A204.1 (cell line): ENCODE measurements around the gene RESP18.
"Not testable (repeated sequence)": the region's sequence is repeated elsewhere in the genome, so short reads cannot be mapped to it uniquely, and the experiment has no call there.

Experiments used
- FAIRE-seq: peaks from 2 replicates; lab custom pipeline; 2012; peaks lifted over from hg19 to GRCh38; lab: Jason Lieb, UNC

Gene RESP18

DNA sequence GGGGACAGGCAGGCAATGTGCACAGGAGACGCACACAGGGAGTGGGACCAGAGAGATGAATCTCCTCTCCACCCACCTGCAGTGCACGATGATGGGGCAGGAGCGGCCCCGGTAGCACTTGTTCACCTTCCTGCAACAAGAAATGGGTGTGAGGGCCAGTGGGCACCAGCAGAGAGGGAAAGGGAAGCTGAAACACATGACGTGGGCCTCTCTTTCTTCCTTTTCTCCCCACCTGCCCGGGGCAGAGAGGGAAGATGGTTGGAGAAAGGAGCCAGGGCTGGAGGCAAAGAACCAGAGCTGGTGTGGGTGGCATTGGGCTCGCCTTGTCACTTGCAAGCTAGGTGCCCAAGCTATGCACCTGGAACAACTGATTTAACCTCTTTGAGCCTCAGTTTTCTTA lies 41.1 kb downstream of the RESP18 start:
- FAIRE-seq: no peak

DNA sequence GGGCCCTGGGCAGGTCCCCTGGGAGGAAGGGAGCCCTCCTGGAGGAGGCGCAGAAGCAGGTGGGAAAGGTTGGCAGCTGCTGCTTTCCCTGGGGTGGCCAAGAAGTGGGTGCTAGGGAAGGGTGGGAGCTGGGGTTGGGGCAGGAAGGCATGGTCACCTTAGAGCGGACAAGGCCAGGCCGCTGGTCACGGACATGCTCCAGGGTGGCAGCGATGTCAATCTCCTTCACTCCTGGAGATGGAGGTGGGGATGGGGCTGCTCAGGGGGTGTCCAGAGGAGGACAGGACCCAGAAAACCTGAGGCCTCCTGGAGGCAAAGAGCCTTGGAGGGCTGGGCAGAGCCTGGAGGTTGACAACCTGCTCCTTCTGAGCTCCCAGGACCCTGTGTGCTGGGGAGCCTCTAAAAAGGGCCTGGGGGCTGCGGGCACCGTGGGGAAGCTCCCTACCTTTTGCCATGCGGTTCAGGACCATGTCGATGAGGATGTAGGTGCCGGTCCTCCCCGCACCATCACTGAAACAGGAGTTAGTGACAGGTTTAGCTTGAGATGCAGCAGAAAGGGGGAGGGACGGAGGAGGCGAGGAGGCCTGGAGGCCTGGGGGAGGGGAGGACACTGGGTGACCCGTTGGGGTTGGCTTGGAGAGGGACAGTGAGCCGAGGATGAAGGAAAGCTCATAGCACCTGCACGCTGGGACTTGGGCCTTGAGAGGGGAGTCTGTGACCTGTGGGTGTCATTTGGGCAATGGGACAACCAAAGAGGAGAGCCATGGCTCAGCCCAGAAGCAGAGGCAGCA lies 42.0 kb downstream of the RESP18 start:
- no peak for FAIRE-seq

DNA sequence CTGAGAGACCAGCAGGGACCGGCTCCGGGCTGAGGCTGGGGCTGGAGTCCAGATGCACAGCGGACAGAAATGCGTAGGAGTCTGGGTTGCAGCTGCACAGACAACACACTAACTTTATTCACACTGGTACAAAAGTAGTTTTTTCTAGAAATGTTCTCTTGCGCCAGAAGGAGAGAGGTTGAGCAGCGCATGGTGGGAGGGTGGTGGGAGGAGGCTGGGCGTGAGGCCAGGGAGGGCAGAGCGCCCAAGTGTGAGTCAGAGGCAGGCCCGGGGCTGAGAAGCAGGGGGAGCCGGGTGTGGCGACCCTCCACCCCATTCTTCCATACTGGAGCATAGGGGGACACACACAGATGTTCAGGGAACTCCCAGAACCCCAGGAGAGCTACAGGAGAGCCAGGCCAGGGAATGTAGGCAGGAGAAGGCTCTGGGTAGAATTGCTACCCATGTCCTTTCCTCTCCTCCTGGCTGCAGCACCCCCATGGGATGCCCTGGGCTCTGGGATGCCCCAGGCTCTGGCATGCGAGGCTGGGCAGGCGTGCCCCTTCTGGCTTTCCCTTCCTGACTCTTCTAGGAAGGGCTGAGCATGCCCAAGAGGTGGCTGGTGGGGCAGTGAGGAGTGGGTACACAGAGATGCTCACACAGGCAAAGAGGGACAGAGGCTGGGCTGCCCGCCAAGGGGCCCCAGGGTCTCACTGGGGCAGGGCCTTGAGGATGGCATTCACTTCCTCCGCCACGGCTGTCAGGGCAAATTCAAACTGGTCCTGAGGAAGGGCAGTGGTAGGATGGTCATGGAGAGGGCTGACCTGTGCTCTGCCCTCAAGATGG lies 42.8 kb downstream of the RESP18 start:
- FAIRE-seq: no peak

DNA sequence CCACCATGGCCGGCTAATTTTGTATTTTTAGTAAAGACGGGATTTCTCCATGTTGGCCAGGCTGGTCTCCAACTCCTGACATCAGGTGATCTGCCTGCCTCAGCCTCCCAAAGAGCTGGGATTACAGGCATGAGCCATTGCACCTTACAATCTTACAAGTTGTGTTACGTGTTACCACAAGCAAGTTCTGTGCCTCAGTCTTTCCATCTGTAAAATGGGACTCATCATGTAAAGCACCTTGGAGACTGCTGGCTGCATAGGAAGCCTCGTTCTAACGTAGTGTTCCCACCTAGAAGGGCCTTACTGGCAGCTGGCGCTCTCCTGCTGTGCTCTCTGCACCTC lies 43.4 kb downstream of the RESP18 start:
- FAIRE-seq: no peak

DNA sequence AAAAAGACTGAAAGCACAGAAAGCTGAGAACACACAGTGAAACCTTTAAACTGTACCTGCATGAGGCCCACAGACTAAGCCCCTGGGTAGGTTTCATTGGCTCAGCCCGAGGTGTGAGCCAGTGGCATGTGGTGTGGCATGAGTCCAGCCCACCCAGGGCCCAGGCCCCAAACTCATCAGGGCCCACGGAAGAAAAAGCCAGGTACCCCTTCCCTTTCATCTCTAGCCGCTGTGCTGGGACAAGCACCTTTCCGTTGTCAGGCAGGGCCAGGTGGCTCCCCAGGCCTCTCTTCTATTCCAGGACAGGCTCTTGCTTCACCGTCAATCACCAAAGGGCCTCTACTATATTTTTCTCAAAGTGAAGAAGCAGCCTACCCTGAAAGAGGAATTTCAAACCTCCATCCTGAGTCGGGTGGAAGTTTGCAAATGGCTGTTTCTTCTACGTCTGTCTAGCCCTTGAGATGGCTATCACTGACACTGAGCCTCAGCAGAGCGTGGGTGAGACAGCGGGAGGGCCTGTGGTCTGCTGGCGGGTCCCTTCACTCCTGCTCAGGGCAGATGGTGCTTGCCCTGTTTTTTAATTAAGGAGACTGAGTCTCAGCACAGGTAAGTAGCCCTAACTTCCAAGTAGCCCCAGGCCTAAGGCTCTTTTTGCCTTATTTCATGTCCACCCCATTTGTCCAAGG lies 44.8 kb downstream of the RESP18 start:
- no peak for FAIRE-seq

DNA sequence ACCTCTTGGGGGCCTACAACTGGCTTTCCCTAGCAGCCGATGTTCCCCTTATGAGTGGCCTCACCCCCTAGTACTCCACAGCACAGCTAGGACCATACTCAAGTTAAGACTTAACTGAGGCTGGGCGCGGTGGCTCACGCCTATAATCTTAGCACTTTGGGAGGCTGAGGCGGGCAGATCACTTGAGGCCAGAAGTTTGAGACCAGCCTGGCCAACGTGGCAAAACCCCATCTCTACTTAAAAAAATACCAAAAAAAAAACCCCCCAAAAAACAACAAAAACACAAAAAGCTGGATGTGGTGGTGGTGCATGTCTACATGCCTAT lies 45.5 kb downstream of the RESP18 start:
- FAIRE-seq: not testable (repeated sequence)

DNA sequence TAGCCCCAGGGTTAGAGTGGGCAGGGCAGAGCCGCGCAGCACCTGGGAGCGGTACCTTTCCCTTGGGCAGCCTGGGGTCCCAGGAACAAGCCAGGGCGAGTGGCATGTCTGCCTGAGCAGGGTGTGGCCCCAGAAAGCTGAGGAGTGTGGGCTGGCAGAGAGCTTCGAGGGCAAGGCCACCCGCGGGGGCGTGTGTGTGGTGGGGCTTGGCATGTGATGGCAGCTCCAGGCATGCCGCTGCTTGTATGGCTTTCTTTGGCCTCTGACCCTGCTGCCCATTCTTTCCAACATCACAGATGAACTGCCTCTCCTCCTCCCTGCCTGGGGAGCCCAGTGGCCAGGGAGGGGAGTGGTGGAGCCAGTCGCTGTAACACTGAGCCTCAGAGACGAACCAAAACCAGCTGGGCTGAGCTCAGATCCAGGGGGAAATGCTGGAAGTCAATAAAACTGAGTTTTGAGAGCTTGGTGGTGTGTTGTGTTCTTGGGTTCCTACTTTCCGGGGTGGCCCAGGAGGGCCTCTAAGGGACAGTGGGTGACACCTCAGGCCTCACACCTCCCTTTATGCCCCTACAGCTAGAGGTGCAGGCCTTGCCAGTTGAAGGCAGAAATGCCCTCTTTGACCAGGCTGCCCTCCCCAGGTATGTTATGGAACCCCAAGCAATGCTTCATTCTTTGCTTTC lies 46.0 kb downstream of the RESP18 start:
- FAIRE-seq: no peak

DNA sequence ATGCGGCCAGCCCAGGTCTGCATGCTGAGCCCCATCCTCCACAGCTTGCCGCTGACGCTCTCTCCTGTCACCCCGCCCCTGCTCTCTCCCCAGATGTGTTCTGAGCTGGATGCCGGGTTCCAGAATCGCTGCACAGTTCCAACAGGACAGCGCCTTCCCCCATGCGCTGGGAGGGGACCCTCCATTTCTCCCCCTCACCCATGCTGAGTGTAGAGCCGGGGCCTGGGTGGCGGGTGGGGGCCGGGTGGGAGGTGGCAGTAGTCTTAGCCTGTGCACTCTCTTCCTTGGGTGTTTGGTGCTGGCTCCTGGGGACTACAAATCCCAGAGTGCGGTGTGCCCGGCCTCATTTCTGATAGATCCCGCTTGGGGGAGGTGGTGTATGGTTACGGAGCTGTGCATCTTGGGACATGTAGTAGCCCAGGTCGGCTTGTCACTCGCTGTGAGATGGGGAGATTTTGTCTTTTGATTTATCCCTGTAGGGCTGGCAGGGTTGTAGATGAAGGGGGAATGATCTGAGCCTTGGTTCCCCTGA lies 46.6 kb downstream of the RESP18 start:
- FAIRE-seq: no peak

DNA sequence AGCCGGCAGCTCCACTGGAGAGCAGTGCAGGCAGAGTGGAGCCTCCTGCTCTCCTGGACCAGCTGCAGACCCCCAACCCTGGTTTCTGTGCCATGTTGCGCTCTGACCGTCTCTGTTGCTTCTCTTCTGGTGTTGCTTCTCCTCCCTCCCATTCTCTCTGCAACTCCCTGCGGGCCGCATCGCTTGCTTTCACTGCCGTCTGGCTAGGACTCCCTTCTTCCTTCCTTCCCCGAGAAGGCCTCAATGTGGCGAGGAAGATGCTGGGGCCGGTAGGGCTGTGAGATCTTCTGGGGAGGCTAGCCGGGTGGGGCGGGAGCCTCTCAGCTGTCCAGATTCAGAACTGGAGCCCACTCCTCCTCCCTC lies 47.2 kb downstream of the RESP18 start:
- FAIRE-seq: no peak

DNA sequence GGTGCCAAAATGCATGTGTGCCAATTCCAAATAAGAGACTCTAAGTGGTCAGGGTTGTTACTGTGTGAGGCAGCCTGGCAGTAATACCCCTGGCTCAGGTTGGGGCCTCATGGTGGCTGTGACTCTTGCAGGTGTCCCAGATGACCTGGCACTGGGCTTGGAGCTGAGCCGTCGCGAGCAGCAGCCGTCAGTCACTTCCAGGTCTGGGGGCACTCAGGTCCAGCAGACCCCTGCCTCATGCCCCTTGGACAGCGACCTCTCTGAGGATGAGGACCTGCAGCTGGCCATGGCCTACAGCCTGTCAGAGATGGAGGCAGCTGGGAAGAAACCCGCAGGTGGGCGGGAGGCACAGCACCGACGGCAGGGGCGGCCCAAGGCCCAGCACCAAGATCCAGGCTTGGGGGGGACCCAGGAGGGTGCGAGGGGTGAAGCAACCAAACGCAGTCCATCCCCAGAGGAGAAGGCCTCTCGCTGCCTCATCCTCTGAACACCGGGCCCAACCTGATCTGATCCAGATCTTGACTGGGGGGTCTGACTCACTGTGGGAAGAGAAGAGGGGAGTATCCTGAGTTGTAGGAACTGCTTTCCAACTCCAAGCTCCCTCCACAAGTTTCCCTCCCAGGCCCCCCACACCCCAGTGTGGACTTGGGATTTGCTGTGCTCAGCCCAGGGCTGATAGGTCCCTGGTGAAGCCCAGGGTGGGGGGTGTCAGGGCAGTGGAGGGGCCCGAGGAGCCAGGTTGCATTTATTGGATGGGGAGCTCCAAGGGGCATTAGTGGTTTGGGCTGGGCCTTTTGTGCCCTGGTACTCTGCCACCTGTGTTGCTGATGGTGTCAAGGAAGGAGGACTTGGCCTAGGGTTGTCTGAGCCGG lies 47.8 kb downstream of the RESP18 start:
- FAIRE-seq: no peak

DNA sequence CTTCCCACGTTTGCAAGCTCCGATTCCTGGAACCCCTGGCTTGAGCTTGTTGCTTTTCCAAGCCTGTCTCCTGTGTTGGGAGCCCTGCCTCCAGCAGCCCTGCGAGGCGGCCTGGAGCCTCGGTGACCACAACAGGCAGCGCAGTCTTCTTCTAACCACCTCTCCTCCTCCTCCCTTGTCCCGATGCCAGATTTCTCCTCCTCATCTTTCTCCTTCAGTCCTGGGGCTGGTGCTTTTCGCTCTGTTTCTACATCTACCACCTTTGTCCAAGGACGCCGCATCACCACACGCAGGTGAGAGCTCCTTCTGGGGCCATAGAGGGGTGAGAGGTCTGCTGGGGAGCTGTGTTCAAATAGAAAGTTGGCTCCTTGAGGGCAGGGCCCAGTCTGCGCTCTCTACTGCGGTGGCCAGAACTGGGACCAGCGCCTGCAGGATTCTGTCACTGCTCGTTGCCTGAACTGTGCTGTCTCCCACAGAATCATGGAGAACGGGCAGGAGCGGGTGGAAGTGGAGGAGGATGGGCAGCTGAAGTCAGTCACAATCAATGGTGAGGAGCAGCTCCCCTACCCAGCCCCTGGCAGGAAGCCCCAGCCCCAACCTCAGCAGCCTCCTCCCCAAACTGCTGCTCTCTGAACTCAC lies 49.5 kb downstream of the RESP18 start:
- no peak for FAIRE-seq

DNA sequence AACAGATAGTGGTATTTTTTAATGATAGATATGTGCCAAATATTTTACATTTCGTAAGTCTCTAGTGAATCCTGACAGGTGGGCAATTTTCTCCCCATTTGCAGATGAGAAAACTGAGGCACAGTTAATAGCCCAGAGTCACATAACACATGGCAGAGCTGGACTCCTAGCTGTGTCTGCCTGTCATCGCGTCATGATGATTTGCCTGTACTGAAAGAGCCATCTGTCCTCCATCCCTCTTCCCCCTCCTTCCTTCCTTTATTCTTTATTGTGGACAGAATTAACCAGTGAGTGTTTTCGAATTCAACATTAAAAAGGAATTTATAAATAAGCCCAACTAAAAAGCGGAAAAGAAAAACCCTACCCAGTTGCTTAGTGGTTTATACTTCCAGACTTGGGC lies 50.2 kb downstream of the RESP18 start:
- FAIRE-seq: no peak

DNA sequence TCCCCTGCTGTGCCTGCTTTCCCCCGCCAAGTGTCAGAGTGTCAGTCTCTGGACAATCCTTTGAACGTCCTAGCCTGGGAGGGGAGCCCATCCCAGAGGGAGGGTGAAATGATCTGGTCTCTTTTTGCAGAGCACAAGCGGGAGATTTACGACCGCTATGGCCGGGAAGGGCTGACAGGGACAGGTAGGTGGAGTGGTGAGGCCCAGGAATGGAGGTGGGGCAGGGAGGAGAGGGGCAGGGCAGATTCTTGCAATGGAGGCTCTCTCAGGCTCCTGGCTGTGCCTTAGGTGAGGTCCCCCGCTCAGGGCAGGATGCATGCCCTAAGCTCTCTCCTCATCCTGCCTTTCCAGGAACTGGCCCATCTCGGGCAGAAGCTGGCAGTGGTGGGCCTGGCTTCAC lies 51.0 kb downstream of the RESP18 start:
- no peak for FAIRE-seq

DNA sequence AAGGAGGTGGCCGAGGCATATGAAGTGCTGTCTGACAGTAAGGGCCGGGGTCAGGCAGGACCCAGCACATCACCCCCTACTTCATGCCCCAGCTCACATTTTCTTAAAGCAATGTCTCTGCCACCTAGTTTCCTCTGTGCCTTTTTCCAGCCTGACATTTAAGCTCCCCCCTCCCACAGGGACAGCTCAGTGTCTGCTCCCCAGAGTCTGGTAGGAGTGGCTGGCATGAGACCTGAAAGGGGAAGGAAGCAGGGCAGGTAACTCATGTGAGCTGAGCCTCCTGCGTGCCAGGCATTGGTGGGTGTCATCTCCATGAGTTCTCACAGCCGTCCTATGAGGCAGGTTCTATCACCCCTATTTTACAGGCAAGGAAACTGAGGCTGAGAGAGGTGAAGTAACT lies 51.9 kb downstream of the RESP18 start:
- FAIRE-seq: no peak

DNA sequence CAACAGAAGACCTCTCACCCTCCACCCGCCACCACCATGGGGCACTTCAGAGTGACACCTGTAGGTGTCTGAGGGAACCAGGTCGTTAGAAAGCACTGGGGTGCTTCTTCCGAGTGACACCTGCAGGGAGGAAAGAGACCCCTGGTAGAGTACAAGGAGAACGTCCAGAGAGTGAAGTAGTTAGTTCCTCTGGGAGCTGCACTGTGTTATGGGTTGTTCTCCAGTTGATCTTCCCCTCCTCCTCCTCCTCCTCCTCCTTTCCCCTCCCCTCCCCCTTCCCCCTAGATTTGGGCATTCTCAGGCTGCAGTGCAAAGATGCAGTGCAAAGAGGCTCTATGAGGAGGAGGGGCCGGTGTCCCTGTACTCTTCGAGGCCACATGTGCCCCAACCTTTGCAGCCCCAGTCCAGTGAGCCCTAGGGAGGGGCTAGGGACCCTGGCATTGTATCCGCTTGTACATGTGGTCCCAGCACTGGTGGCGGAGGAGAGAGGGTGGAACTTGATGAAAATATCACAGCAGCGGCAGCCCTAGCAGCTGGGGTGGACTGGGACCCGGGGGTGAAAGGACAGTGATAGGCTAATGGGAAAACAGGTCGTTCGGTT lies 52.5 kb downstream of the RESP18 start:
- FAIRE-seq: no peak

DNA sequence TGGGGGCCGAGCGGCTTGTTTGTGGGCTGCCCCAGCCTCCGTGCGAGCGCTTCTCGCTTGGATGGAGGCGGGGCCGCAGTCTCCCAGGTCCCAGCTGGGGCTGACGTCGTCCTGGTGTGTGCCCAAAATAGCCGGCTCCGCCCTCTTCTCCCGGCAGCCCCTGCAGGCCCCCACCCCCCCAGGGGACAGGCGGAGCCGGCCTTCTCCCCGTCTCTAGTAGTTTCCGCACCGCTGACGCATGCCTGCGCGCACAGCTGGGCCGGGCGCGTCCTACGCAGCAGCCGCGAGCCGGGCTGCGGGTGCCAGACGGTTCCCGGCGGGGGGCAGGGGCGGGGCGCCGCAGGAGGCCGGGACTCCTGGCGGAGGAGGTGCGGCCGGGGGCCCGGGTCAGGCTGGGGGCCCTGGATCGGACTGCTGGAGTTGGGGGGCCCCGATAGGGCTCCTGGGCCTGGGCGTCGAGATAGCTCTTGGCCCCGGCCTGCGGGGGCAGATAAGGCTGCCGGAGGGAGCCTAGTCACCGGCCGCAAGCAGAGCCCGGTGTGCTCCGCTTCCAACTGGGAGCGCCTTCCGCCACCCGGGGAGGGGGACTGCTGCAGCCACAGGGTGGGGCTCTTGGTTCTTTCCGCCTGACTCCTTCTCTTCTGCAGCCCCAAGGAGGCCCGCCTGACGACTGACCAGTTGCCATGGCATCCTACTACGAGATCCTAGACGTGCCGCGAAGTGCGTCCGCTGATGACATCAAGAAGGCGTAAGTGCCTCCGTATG lies 53.2 kb downstream of the RESP18 start, which contains the start of gene DNAJB2:
DNAJB2 (plus strand) TSS at position 216 of the 765 bp plus-strand sequence; CDS start at position 684, 468 bp downstream.
- no peak for FAIRE-seq

DNA sequence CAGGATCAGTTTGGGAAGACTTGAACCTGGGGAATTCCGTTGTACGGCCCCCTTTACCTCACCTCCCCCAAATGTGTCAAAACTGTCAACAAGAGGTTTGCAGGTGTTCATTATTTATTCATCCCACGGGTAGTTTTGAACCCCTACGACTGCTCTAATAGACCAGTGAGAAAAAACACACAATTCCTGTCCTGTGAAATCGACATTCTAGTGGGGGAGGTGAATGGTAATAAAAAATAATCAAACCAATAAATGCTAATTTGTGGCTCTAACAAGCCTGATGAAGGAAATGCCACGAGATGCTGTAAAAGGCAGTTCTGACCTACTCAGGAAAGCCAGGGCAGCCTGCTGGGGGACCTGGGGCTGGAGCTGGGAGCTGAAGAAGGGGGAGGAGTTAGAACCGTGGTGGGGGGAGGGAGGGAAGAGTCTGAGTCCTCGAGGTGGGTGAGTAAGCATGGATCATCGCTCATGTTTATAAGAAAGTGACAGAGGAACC lies 53.8 kb downstream of the RESP18 start:
- FAIRE-seq: no peak

DNA sequence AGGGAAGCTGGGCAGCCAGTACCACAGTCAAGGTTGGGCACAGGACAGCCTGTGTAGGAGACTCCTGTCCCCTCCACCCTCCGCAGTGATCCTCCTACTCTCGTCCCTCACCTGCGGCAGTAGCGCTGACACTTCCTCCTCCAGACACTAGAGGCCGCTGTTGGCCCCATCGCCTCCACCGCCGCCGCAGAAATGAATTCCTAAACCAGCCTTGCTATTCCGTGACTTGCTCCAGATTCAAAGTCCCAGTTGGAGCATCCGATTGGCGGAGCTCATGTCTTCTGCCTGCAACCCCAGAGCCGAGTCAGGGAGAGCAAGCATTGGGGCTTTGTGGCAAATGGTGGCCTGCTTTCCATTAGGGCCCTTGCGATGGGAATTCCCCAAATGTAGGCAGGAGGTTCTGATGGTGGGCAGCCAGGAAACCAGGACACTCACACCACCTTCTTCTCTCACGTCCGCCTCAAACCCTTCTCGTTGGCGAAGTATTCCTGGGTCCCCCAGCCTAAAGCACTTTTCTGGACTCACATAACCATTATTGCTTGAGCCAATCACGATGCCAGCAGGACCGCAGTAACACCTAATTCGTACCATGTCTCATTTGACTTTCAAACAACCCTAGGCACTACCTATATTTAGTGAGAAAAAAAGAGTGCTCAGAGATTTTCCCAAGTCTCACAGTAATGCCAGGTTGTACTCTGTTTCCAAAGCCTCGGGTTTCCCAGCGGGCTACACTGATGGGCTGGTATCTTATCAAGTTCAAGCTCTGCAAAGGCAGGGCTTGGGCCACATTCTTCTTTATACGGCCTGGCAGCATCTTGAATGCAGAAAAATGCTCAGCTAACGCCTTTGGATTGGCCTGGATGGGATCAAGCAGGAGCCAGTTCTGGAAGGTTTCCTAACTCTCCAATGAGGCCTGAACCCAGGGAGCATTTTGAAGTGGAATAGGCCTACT lies 54.6 kb downstream of the RESP18 start:
- FAIRE-seq: peak; percentile 35
